ENCODE measurements around the gene MAEL. TPM values are rescaled to one million over a fixed set of nuclear protein-coding genes. Genes with fewer than 3 reads are reported as not detected.
A peak's percentile ranks its signal among the peaks of the same experiment; 100 is the strongest.

The MAEL gene
- total RNA-seq, 1 experiment from 2014 or later, result not detected

- Histone ChIP-seq H3K9me3 (ENCODE audit: control insufficient read depth, low read depth, low read length) (no peaks in the 10 kb centered on the region), H2BK12ac (ENCODE audit: insufficient read length, low read depth, low read length) (no peak overlapping the region), H3K79me1 (ENCODE audit: insufficient read depth, low read depth, low read length, poor library complexity, severe bottlenecking) (no peaks in the 10 kb centered on the region), H2AFZ (ENCODE audit: low read length) (peak overlapping the region; percentile 66), H3K27ac (ENCODE audit: insufficient read length, low read depth, low read length) (no peak overlapping the region), H4K8ac (replicated peaks; ENCODE audit: insufficient read length, low read depth, low read length) (no peak overlapping the region), H3K4me2 (ENCODE audit: insufficient read depth, insufficient read length, low read length) (no peak overlapping the region), H2BK20ac (ENCODE audit: low read depth, low read length, poor library complexity, severe bottlenecking) (no peak overlapping the region), H3K23ac (ENCODE audit: insufficient read length, low read depth, low read length) (no peak overlapping the region), H2AK5ac (ENCODE audit: insufficient read length, low read length) (no peak overlapping the region), H3K79me2 (ENCODE audit: insufficient read depth, low read length) (no peaks in the 10 kb centered on the region), H3K56ac (ENCODE audit: insufficient read length, low read depth, low read length) (no peak overlapping the region), H3K23me2 (ENCODE audit: insufficient read length, low read depth, low read length, poor library complexity, severe bottlenecking) (no peaks in the 10 kb centered on the region), H3K4me1 (ENCODE audit: insufficient read depth, low read length) (no peaks in the 10 kb centered on the region), H3K27me3 (ENCODE audit: insufficient read depth, low read length) (no peaks in the 10 kb centered on the region), H4K5ac (ENCODE audit: insufficient read length, low read depth, low read length) (no peak overlapping the region), H3K4ac (ENCODE audit: low read depth, low read length) (no peak overlapping the region), H4K91ac (ENCODE audit: insufficient read length, low read depth, low read length) (no peak overlapping the region), H3K18ac (ENCODE audit: insufficient read length, low read depth, low read length) (no peak overlapping the region), H2BK120ac (ENCODE audit: low read depth, low read length, poor library complexity, severe bottlenecking) (no peak overlapping the region), H3K14ac (ENCODE audit: insufficient read depth, low read length) (no peak overlapping the region), H3T11ph (ENCODE audit: low read length) (no peak overlapping the region), H2BK15ac (ENCODE audit: low read depth, low read length) (no peak overlapping the region), H3K9ac (ENCODE audit: extremely low read depth, insufficient read length, low read length) (no peak overlapping the region), H4K20me1 (ENCODE audit: control insufficient read depth, insufficient read depth, insufficient read length) (no peaks in the 10 kb centered on the region), H2BK5ac (ENCODE audit: insufficient read length, low read length) (no peak overlapping the region)
- peaks cover 7 to 12% of the 10 kb centered on the region in 2 experiments for H3K4me1 Mint-ChIP-seq
- no peaks in the 10 kb centered on the region for H3K36me3 Mint-ChIP-seq (ENCODE audit: insufficient read depth in 1 of 3, low read depth in 3 of 3)
- peak overlapping the region in 2 of 3 experiments; percentile 63 to 79; a peak in 2 of 7 replicates for H3K27ac Mint-ChIP-seq
- WGBS (ENCODE audit: extremely low coverage, insufficient read length, low lambda C conversion rate), result no CpG with 5 or more reads among the region's 17 CpGs
- TF ChIP-seq CTCF (conservative IDR thresholded peaks at IDR 0.05), result peak; percentile 97
- peak overlapping the region; percentile 53 to 58 for H3K4me3 Mint-ChIP-seq
- peak; percentile 83 for DNase-seq
- peaks cover 1% of the 10 kb centered on the region; the same call in 1 of the 2 replicates for H3K27me3 Mint-ChIP-seq (ENCODE audit: low read depth)
- no peaks in the 10 kb centered on the region for H3K9me3 Mint-ChIP-seq
Observed at GRCh38 chr1:167059045-167059808, 70.1 kb downstream of the MAEL start.

Measured in H9 (cell line).